AG08395 (cell line): Measurements from ENCODE around the gene MRPS35.

Experiments used
- DNase-seq: peaks from one replicate; pipeline ENCODE4 v3.0.0; 2012; ENCODE audit warnings: mixed read lengths, low spot score

Gene MRPS35

DNA sequence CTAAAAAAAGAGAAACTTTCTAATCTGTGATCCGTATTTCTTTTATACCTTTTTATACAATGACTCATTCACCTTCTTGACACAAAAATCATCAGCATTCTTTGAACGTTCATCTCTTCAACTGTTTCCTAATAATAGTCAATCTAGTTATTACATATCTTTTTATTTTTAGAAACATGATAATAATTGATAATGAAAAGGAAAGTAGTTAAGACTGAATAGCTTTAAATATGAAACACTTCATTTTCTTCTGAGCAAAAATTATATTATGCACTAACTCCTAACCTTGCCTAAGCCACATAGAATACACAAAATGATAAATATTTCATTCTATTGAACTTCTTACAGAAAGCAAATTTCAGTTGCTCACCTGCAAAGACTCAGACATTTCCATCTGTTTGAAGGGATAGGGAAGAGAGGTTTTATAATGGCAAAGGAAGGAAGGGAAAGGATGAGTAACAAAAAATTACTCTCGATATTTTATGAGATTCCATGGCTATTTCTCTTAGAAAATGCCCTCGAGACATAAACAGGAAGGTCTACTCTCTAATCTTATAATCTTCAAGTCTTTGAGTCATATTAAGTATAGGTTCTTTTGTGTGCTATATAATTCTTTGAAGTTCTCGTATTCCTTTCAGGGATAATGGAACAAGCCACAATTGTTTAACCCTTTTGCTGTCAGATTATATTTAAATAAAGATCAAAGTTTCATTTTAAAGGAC, 61.9 kb downstream of the MRPS35 start:
- no peak for DNase-seq

DNA sequence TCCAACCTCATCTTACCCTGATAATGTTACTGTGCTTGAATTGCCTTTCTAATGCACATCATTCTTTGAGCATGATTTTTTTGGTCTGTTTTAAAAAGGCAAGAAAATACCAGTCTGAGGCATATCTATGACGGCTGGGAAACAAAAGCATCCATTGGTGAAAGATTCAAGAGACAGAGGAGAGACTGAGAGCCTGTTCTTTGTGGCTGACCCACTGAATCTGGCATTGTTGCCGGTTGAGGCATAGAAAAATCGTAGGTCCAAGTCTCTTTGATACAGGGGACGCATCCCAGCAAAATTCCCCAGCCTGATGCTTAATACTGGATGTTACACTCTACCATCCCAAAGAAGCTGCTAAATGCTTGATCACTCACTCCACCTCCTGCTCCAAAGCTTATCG, 66.5 kb downstream of the MRPS35 start:
- no peak for DNase-seq

DNA sequence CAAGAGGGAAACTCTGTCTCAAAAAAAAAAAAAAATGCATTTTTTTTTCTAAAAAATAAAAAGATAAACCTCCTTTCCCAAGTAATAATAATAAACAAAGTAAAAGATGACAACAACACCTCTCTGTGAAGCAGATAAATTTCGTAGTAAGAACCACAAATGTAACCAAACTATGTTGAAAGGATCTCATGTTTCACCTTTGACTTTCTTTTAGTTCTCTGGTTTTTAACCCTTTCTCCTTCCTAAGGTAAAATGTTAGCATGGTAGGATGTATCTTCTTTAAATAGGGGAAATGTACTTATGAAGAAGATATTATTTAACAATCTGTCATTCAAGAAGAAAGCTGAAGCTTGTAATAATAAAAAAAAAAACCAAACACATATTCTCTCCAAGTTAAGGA, 67.6 kb downstream of the MRPS35 start:
- no peak for DNase-seq

- peak; percentile 20 for DNase-seq
Observed at GRCh38 chr12:27779416-27779919, 68.8 kb downstream of the MRPS35 start.

GRCh38 chr12:27779920-27780611, 69.4 kb downstream of the MRPS35 start, which contains the start of the genes KLHL42 and MANSC4:
TSS of gene KLHL42 (plus strand) at chr12:27780233. CDS start at chr12:27780331, 98 bp downstream.
TSS of gene MANSC4 (minus strand) at chr12:27780236. CDS start at chr12:27771276, 8,960 bp downstream.
- DNase-seq = peak; percentile 79

- DNase-seq = peak; percentile 43
Observed at GRCh38 chr12:27780612-27781408, 70.2 kb downstream of the MRPS35 start.

GRCh38 chr12:27781680-27782079, 71.0 kb downstream of the MRPS35 start:
- no peak for DNase-seq

- DNase-seq = no peak
Observed at GRCh38 chr12:27782481-27782880, 71.8 kb downstream of the MRPS35 start.

- no peak for DNase-seq
Observed at GRCh38 chr12:27785882-27786570, 75.4 kb downstream of the MRPS35 start.

GRCh38 chr12:27787559-27787958, 76.9 kb downstream of the MRPS35 start:
- no peak for DNase-seq

GRCh38 chr12:27790179-27790578, 79.5 kb downstream of the MRPS35 start:
- no peak for DNase-seq

- DNase-seq = no peak
Observed at GRCh38 chr12:27794818-27795584, 84.4 kb downstream of the MRPS35 start.

GRCh38 chr12:27796128-27796527, 85.5 kb downstream of the MRPS35 start:
- DNase-seq = no peak

DNA sequence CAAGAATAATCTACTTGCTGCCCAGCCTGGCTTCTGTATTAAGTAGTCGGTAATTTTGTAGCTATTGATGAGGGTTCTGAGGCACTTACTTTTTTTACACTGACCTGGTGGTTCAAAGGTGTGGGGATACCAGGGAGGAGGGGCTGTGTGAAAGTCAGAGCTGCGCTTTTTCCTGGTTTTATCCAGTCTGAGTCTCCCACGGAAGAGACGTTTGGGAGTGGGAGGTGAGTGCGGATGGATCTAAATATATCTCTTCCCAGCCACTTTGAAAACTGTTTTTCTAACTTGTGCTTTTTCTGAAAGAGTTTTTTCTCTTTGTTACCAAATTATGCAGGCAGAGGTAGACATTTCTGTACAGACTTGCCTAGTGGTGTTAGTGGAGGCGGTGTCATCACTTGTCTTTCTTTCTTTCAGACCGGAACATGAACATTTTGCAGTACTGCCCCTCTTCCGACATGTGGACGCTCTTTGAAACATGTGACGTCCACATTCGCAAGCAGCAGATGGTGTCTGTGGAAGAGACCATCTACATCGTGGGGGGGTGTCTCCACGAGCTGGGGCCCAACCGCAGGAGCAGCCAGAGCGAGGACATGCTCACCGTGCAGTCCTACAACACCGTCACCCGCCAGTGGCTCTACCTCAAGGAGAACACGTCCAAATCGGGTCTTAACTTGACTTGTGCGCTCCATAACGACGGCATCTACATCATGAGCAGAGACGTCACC, 86.8 kb downstream of the MRPS35 start:
- no peak for DNase-seq

- DNase-seq = no peak
Observed at GRCh38 chr12:27800819-27801218, 90.2 kb downstream of the MRPS35 start.

DNA sequence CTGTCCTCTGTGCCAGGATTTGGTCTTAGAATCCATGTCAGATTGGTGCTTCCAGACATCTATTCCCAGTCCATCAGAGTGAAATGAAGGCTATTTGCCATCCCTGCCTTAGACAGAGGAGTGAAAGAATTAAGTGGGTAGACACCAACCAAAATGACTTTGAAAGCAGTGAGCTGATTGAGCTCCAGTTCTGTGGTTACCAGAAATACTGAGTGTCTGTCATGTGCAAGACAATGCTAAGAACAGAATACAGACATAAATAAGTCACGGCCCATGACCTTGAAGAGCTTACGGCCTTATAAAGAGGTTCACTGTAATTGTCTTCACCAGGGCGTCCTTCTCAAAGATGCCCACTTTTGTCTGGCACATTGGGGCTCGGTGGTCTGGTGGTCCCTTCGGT, 91.0 kb downstream of the MRPS35 start:
- no peak for DNase-seq

GRCh38 chr12:27802511-27802910, 91.9 kb downstream of the MRPS35 start:
- DNase-seq = no peak

GRCh38 chr12:27802936-27803335, 92.3 kb downstream of the MRPS35 start:
- DNase-seq = no peak

DNA sequence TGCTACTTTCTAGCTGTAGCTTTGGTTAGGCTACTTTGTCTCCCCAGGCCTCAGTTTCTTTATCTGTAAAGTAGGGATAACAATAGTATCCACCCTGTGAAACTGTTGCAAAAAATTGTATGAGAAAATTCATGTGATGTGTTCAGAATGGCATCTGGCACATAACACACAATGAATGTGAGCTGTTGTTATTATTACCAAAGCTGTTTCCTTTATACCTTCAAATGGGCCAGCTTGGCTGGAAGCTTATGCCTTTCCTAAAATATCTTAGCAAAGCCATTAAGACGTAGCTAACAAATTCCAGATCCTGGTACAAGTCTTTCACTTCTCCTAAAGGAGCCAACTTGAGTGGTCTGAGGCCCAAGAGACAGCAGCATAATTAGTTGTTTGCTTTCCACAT, 94.6 kb downstream of the MRPS35 start:
- DNase-seq = no peak
